ENCODE measurements around the gene ITLN1.

DNA sequence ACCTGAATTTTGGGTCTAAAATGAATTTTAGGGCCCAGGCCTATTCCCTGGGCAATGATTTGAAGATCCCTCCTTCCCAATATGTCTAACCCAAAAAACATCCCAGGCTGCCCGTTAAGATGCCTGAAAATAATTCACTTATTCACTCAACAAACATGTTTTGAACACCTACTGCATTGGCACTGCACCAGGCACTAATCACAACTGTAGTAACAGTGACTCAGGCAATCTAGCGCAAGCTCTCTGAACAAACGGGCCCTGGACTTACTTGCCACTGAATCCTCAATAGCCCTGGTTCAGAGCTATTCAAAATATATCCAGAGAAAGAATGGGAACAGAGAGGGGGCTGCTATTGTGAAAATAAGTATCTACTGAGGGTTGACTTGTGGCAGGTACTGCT, 26.5 kb downstream of the ITLN1 start:
- TF ChIP-seq, protein P1, sequence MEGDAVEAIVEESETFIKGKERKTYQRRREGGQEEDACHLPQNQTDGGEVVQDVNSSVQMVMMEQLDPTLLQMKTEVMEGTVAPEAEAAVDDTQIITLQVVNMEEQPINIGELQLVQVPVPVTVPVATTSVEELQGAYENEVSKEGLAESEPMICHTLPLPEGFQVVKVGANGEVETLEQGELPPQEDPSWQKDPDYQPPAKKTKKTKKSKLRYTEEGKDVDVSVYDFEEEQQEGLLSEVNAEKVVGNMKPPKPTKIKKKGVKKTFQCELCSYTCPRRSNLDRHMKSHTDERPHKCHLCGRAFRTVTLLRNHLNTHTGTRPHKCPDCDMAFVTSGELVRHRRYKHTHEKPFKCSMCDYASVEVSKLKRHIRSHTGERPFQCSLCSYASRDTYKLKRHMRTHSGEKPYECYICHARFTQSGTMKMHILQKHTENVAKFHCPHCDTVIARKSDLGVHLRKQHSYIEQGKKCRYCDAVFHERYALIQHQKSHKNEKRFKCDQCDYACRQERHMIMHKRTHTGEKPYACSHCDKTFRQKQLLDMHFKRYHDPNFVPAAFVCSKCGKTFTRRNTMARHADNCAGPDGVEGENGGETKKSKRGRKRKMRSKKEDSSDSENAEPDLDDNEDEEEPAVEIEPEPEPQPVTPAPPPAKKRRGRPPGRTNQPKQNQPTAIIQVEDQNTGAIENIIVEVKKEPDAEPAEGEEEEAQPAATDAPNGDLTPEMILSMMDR (IDR thresholded peaks at IDR 0.05; ENCODE audit: borderline replicate concordance, extremely low read depth, low read length, poor library complexity, severe bottlenecking) = no peak
- TF ChIP-seq EZH2 (IDR thresholded peaks at IDR 0.05; ENCODE audit: borderline replicate concordance, low read depth, low read length, severe bottlenecking) = no peak
